Neural crest cell (in vitro differentiated cells): ENCODE measurements around the gene ZNF474. TPM values are rescaled to one million over a fixed set of nuclear protein-coding genes. Genes with fewer than 3 reads are reported as not detected.

Experiments used
- DNase-seq: peaks from one replicate; pipeline ENCODE4 v3.0.0; 2021; ENCODE audit warnings: low read depth, mixed read lengths, low spot score
- H3K27ac Mint-ChIP-seq: one replicate; pipeline ENCODE4 v1.8.0; 2021; ENCODE audit warnings: mild to moderate bottlenecking, mixed read lengths; ENCODE audit not compliant: unreplicated experiment
- H3K27me3 Mint-ChIP-seq: 2 replicates; pipeline ENCODE4 v1.8.0; 2021; ENCODE audit warnings: low read depth, mild to moderate bottlenecking, mixed read lengths
- H3K36me3 Mint-ChIP-seq: 2 replicates; pipeline ENCODE4 v1.8.0; 2021; ENCODE audit warnings: low read depth, mild to moderate bottlenecking, mixed read lengths
- H3K4me1 Mint-ChIP-seq: 2 replicates; pipeline ENCODE4 v1.8.0; 2021; ENCODE audit warnings: mixed read lengths
- H3K4me3 Mint-ChIP-seq: one replicate; pipeline ENCODE4 v1.8.0; 2021; ENCODE audit warnings: mild to moderate bottlenecking, mixed read lengths
- H3K9me3 Mint-ChIP-seq: 2 replicates; pipeline ENCODE4 v1.8.0; 2021; ENCODE audit warnings: mixed read lengths
- total RNA-seq: library from RNA; stranded (reverse); gene quantifications from 2 replicates; pipeline ENCODE4 v1.2.1, GENCODE V29; 2021
- TF ChIP-seq, protein P1 (sequence below): fragments of 200-600 bp; sonication (generic); conservative IDR thresholded peaks from 2 replicates; pipeline ENCODE4 v1.5.0; 2021; ENCODE audit warnings: antibody characterized with exemption, mild to moderate bottlenecking

Gene ZNF474
- total RNA-seq, 1 donor from 2014 or later: 0.47 TPM

DNA sequence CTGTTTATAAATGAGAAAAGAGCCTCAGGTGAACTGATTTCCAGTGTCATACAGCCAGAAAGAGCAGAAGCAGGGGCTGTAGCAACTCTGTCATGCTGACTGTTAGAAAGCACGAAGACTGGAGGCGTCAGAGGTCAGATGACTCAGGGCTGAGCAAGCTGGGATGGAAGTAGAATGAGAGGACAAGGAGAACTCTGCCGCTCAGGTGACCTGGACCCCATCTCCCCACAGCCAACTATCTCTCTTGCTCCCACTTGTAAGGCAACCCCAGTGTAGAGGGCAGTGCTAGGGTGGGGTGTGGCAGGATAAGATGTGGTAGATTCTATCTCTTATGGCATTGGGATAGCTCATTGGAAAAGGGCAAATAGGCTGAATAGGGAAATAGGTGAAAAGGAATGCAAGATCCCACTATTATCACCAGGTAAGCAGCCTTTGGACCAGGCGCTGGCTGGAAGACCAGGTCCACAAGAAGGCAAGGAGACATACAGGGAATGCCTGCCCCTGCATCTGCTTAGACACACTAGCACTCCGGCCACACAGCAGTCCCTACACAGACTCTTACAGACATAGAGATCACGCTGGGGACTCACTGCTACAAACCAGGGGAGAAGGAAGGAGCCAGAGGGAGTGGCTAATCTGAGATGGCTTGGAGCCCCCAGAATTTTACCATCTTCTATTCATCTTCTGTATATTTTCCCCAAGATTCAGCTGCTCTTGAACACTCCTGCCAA is 30.1 kb upstream of the ZNF474 start:
- H3K27ac Mint-ChIP-seq: no peak overlapping the region
- DNase-seq: no peak
- H3K9me3 Mint-ChIP-seq: no peaks in the 10 kb centered on the region
- no peak overlapping the region for H3K4me3 Mint-ChIP-seq
- TF ChIP-seq, protein P1, sequence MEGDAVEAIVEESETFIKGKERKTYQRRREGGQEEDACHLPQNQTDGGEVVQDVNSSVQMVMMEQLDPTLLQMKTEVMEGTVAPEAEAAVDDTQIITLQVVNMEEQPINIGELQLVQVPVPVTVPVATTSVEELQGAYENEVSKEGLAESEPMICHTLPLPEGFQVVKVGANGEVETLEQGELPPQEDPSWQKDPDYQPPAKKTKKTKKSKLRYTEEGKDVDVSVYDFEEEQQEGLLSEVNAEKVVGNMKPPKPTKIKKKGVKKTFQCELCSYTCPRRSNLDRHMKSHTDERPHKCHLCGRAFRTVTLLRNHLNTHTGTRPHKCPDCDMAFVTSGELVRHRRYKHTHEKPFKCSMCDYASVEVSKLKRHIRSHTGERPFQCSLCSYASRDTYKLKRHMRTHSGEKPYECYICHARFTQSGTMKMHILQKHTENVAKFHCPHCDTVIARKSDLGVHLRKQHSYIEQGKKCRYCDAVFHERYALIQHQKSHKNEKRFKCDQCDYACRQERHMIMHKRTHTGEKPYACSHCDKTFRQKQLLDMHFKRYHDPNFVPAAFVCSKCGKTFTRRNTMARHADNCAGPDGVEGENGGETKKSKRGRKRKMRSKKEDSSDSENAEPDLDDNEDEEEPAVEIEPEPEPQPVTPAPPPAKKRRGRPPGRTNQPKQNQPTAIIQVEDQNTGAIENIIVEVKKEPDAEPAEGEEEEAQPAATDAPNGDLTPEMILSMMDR: no peak
- no peaks in the 10 kb centered on the region for H3K27me3 Mint-ChIP-seq
- no peaks in the 10 kb centered on the region for H3K4me1 Mint-ChIP-seq
- no peaks in the 10 kb centered on the region for H3K36me3 Mint-ChIP-seq

DNA sequence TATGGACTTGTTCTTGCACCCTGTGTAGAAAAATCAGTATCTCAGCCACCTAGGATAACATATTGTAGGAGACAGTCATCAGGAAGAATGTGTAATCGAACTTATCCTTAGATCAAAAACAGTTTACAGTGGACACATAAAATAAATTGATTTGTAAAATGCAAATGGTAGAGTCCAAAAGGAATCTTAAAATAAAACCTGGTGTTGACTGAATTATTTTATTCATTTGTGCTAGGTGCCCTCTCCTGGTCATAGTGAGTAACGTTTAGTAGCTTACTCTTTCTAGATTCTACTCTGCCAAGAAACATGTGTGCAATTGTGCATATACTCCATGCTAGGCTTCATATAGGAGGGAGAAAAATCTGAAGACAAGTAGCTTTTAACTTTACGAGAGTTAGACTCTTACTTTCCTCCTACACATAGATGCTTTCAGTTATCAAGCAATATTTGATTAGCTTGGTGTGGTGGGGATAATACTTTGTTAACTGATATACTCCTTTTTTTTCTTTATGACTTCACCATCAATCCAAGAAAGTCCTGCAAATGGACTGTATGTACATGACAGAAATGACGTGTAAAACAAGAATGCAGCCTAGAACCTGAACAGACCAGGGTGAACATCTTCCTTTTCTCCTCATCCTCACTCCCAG is 27.6 kb upstream of the ZNF474 start:
- no peak for DNase-seq
- no peaks in the 10 kb centered on the region for H3K9me3 Mint-ChIP-seq
- H3K27ac Mint-ChIP-seq: no peak overlapping the region
- TF ChIP-seq, protein P1: peak; percentile 74
- H3K4me3 Mint-ChIP-seq: no peak overlapping the region
- no peaks in the 10 kb centered on the region for H3K36me3 Mint-ChIP-seq
- H3K27me3 Mint-ChIP-seq: no peaks in the 10 kb centered on the region
- H3K4me1 Mint-ChIP-seq: no peaks in the 10 kb centered on the region

DNA sequence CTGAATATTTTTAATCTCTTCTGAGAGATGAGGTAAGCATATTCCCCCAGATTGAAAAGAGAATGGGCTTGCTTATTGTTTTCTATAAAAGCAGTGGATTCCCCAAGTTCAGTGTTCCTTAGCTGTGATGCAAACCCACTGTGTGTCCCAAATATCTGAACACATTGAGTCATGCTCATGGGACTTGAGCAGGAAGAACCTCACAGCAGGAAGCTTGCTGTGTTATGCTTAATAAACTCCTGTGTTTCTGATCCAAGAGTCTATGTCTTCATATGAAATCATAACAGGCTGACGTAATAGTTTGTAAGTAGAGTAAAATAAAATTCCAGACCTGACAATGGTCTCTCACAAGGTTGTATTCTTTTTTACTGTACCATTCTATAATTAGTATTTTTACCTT is 26.5 kb upstream of the ZNF474 start:
- Mint-ChIP-seq H3K9me3 (no peaks in the 10 kb centered on the region), H3K36me3 (no peaks in the 10 kb centered on the region), H3K4me3 (no peak overlapping the region), H3K27me3 (no peaks in the 10 kb centered on the region), H3K27ac (no peak overlapping the region), H3K4me1 (no peaks in the 10 kb centered on the region)
- TF ChIP-seq, protein P1: no peak
- no peak for DNase-seq

DNA sequence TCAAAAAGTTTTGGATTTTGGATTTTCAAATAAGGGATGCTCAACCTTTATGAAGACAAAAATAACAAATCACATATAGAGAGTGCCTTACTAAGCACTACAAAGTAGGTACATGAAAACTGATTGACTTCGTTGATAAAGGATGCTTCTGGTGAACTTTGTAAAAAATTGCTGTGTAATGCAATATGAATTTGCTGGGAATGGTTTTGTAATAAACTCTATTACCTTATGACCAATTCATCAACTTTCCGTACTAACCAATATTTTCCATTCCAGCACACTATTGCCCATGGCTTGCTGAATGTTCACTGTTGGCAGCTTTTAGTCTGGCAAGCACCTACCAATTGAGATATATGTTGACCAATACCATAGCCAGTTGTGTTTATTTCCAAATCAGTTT is 23.4 kb upstream of the ZNF474 start:
- no peak for DNase-seq
- Mint-ChIP-seq H3K9me3 (no peaks in the 10 kb centered on the region), H3K4me1 (no peaks in the 10 kb centered on the region), H3K4me3 (no peak overlapping the region), H3K27ac (no peak overlapping the region), H3K36me3 (no peaks in the 10 kb centered on the region), H3K27me3 (no peaks in the 10 kb centered on the region)
- TF ChIP-seq, protein P1: no peak

DNA sequence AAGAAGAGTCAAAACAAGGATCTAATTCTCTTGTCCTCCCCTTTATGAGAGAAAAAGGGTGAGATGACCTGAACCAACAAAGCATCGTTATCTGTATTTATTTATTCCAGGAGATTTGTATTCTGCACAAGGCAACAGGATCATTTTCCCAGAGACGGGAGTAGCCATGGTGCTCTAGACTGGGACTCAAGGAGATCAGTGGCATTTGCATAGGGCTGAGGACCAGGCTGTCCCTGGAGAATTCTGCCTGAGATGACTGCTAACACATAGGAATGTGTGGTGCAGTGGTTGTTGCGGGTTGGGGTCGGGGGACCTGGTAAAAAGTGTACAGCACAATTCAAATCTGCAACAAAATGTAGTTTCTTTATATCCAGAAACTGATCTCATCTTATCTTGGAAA is 22.3 kb upstream of the ZNF474 start:
- no peaks in the 10 kb centered on the region for H3K27me3 Mint-ChIP-seq
- TF ChIP-seq, protein P1: no peak
- no peak overlapping the region for H3K4me3 Mint-ChIP-seq
- no peaks in the 10 kb centered on the region for H3K9me3 Mint-ChIP-seq
- no peaks in the 10 kb centered on the region for H3K36me3 Mint-ChIP-seq
- DNase-seq: no peak
- H3K27ac Mint-ChIP-seq: no peak overlapping the region
- no peaks in the 10 kb centered on the region for H3K4me1 Mint-ChIP-seq
